Hippocampal formation (tissue), 2 donors: Measurements from ENCODE around the gene AKAP14.
"Not testable (repeated sequence)": the region's sequence is repeated elsewhere in the genome, so short reads cannot be mapped to it uniquely, and the experiment has no call there.

ENCODE experiments used
- DNase-seq, 2 donors: peaks; one replicate each; lab custom pipeline; 2025; lab: John Stamatoyannopoulos, UW

AKAP14 gene

GRCh38 chrX:119922391-119922790 lies 26.7 kb downstream of the AKAP14 start:
- DNase-seq = not testable (repeated sequence)

DNA sequence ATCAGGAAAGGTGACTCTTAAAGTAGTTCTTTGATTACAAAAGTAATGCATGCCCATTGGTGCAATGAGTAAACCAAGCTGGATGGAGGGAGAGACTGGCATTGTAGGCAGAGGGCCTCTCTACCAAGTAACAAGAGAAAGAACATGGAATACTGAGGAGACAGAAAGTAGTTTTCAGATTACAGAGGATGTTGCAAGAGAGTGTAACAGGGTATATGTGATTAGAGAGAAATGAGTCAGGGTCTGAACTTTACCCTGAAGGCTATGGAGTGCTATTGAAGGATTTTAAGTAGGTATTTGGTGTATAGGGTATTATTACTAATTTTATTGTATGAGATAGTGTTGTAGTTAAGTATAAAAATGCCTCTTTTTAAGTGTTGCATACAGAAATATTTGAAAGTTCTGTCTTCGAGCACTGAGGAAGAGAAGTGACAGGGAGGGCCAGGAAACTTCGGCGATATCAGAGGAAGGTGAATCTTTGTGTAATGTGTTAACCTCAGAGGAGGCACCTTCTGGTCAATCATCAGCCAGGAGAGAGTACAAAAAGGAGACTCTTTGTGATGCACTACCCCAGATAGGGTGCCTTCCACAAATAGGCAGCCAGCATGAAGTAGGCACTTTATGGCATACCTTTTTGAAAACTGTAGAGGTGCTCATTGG lies 39.7 kb downstream of the AKAP14 start:
- DNase-seq = no peak

GRCh38 chrX:119941336-119941735 lies 45.6 kb downstream of the AKAP14 start:
- DNase-seq = no peak

DNA sequence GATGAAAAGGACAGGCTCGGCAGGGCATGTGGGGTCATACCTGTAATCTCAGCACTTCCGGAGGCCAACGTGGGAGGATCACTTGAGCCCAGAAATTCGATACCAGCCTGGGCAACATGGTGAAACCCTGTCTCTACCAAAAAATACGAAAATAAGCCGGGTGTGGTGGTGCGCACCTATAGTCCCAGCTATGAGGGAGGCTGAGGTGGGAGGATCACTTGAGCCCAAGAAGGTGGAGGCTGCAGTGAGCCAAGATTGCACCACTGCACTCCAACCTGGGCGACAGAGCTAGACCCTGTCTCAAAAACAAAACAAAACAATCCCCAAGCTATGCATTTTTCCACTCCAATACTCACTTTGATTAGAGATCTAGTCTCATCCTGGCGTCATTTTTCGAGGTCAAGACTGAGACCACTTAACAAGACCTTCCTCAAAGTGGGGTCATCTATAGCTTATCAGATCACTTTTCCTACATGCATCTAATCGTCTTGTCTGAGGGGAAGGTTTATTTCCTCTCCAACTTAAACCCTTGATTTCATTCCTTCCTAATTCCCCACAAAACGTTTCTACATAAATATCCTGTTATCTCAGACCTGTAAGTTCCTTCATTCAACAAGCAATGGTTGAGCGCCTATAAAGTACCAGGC lies 46.6 kb downstream of the AKAP14 start:
- no peak for DNase-seq

- DNase-seq = no peak
Observed at GRCh38 chrX:119942831-119943184, 47.1 kb downstream of the AKAP14 start.

- DNase-seq = peak; percentile 73 to 75
Observed at GRCh38 chrX:119943185-119943988, 47.7 kb downstream of the AKAP14 start, which contains the start of gene NKAP. NKAP (minus strand) TSS chrX:119943751; CDS start chrX:119943605, 146 bp downstream.

DNA sequence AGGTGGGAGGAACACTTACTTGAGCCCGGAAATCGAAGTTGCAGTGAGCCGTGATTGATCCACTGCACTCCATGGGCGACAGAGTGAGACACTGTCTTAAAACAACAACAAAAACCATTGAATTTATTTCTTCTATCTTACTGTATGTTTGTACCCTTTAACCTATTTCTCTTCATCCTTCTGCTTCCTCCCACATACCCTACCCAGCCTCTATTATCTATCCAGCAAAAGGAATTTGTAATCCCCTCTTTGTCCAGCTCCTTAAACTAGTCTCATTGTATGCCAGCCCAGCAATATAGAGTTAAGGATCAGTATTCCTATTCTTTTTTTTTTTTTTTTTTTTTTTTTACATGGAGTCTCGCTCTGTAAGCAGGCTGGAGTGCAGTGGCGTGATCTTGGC lies 49.8 kb downstream of the AKAP14 start:
- no peak for DNase-seq

DNA sequence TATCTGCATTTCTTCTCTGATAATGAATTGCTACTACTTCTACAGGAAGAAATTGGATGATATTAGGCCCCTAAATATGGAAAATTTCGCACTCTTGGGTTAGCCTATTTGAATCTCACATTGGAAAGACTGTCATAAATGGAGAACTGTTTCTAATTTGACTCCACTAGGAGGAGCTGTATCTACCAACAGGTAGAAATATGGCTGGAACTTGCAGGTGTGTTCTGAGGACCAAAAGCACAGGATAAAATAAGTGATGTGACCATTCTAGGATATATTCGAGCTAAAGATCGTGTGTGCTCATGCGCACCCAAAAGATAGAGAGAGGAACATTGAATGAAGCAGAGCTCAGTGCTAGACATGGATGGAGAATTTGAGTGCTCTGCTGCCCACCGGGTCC lies 52.7 kb downstream of the AKAP14 start:
- no peak for DNase-seq

- DNase-seq = no peak
Observed at GRCh38 chrX:119954374-119954773, 58.7 kb downstream of the AKAP14 start.

DNA sequence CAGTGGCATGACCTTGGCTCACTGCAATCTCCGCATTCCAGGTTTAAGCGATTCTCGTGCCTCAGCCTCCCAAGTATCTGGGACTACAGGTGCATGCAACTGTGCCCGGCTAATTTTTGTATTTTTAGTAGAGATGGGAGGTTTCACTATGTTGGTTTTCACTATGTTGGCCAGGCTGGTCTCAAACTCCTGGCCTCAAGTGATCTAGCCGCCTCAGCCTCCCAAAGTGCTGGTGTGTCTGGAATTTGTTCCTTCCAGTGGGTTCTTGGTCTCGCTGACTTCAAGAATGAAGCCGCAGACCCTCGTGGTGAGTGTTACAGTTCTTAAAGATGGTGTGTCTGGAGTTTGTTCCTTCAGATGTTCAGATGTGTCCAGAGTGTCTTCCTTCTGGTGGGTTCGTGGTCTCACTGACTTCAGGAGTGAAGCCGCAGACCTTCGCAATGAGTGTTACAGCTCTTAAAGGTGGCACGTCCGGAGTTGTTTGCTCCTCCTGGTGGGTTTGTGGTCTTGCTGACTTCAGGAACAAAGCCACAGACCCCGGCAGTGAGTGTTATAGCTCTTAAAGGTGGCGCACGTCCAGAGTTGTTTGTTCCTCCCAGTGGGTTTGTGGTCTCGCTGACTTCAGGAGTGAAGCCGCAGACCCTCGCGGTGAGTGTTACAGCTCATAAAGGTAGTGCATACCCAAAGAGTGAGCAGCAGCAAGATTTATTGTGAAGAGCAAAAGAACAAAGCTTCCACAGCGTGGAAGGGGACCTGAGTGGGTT lies 60.3 kb downstream of the AKAP14 start:
- DNase-seq = not testable (repeated sequence)

- DNase-seq = no peak
Observed at GRCh38 chrX:119960625-119961024, 64.9 kb downstream of the AKAP14 start.

DNA sequence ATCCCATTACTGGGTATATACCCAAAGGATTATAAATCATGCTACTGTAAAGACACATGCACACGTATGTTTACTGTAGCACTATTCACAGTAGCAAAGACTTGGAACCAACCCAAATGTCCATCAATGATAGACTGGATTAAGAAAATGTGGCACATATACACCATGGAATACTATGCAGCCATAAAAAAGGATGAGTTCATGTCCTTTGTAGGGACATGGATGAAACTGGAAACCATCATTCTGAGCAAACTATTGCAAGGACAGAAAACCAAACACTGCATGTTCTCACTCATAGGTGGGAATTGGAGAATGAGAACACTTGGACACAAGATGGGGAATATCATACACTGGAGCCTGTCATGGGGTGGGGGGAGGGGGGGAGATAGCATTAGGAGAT lies 71.1 kb downstream of the AKAP14 start:
- DNase-seq = not testable (repeated sequence)
